Stimulated activated CD8-positive, alpha-beta memory T cell treated with anti-CD3 and anti-CD28 coated beads, Interleukin-12 subunit alpha, Interleukin-12 subunit beta, amount 100 ng/mL, for 1 hour (primary cell): ENCODE measurements around the gene KCTD11.
"Not testable (repeated sequence)": the region's sequence is repeated elsewhere in the genome, so short reads cannot be mapped to it uniquely, and the experiment has no call there.

ENCODE experiments used
- DNase-seq: peaks from one replicate; pipeline ENCODE4 v3.0.0-alpha.2; 2020; ENCODE audit warnings: low read depth

The KCTD11 gene

DNA sequence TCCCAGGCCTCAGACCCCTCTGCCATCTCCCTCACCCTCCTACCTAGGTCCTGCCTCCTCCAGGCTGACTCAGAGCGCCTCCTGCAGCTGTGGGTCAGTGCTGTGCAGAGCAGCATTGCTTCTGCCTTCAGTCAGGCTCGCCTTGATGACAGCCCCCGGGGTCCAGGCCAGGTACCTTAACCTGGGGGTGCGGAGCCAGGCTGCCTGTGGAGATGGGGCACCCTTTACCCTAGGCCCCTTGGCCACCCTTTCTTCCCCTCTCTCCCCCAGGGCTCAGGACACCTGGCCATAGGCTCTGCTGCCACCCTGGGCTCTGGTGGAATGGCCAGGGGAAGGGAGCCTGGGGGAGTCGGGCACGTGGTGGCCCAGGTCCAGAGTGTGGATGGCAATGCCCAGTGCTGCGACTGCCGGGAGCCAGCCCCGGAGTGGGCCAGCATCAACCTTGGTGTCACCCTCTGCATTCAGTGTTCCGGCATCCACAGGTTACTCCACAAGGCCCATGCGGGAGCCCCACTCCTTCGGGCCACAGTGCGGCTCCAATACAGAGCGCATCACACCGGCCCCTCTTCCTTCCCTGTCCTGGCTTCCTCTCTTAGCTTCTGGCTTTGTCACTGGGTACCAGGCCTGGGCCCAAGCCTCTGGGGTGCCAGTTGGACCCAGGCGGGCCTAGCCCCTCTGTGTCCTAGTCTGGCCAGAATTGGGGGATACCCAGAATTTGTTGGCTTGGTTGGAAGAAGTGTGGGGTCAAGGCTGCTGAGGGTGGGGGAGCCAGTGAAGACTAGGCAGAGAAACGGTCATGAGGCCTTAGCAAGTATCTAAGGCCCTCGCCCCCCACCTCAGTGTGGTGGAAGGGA is 5.0 kb upstream of the KCTD11 start:
- DNase-seq, result no peak

DNA sequence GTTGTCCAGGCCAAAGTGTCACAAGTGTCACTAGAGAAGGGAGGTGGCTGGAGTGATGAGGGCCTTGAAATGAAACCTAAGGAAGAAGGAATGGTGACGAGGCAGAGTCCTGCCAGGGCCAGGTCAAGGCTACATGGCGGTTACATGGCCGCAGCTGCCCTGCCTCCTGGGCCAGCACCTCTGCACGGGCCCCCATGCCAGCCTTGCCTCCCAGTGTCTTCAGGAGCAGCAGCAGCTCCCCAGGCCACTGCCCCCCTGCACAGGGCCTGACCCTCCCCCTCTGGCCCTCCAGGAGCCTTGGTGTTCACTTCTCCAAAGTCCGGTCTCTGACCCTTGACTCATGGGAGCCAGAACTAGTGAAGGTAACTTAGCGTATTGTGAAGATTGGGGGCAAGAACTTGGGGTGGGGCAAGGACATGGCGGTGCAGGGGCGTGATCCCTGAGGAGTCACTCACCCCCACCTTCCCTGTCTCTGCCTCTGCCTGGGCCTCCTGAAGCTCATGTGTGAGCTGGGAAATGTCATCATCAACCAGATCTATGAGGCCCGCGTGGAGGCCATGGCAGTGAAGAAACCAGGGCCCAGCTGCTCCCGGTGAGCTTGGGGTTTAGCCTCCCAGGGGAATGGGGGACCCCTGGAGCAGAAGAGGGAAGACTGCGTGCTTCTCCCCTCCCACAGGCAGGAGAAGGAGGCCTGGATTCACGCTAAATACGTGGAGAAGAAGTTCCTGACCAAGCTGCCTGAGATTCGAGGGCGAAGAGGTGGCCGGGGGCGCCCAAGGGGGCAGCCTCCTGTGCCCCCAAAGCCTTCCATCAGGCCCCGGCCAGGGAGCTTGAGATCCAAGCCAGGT is 4.1 kb upstream of the KCTD11 start:
- no peak for DNase-seq

DNA sequence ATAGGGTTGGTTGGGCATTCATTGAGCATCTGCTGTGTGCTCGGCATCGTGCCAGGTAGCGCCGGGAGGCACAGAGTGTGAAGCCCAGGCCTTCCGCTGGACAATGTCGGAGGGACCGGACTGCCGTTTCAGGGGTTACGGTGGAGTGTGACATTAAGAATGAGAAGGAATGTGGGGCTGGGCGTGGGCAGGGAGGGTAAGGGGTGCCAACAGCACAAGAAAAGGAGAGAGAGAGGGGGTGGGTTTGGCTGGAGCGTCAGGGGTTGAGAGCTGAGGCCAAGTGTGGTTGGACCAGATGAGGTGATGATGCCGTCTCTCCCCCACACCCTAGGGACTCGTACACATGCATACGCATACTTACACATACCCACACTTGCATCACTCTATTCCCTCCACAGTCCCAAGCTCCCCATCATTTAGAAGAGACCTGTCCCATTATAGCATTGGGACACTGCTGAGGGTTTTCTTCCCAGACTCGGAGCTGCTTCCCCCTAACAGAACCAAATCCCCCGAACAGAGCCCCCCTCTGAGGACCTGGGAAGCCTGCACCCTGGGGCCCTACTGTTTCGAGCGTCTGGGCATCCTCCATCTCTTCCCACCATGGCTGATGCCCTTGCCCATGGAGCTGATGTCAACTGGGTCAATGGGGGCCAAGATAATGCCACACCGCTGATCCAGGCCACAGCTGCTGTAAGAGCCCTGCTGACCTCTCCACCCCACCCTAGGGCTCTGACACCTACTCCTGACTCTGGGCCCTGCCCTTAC is 3.3 kb upstream of the KCTD11 start:
- DNase-seq, result no peak

- no peak for DNase-seq
These were observed 534 bp downstream of the KCTD11 start for GRCh38 chr17:7352503-7352889.

GRCh38 chr17:7352910-7353635 is 1.1 kb downstream of the KCTD11 start:
- DNase-seq, result no peak

DNA sequence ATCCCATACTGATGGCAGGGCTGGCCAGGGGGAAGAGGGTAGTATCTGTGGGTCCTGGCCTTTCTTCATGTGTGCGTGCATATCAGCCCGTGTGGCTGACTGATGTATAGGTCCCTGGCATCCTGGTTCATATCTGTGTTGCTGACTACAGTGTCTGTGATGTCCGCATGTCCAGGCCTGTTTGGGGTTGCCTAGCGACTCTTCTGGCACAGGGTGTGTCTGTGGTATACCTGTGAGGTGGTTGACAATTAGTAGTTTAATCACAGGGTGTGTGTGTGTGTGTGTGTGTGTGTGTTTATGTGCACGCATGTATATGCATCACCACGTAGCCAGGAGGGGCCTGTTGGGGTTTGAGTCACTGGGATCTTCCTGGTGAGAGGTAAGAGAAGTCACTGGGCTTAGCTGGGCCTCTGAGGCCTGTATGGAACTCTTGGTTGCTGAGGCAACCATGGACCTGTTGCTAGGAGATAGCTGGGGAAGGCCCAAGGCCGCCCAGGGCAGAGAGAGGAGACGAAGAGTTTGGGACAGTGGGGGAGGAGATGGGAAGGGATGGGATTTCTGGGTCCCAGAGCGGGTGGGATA is 2.4 kb downstream of the KCTD11 start:
- DNase-seq, result no peak

DNA sequence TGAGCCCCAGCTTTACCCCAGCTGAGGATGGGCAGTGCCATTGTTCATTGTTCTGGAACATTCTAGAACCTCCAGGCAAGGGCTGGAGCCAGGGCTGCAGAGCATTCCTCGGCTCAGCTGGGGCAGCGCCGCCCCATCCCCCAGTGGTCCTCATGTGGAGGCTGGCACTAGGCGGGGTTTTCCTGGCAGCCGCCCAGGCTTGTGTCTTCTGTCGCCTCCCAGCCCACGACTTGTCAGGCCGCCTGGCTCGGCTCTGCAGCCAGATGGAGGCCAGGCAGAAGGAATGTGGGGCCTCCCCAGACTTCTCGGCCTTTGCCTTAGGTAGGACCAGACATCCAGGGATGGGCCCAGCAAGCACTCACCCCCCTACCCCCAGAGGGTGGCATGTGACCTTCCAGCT is 3.1 kb downstream of the KCTD11 start, which contains the start of gene TMEM95:
Gene TMEM95, plus strand, starts transcription at position 104 of the 400 bp plus-strand sequence. Its CDS starts 49 bp downstream, at position 153.
- DNase-seq, result no peak

GRCh38 chr17:7355573-7355972 is 3.6 kb downstream of the KCTD11 start:
- no peak for DNase-seq

DNA sequence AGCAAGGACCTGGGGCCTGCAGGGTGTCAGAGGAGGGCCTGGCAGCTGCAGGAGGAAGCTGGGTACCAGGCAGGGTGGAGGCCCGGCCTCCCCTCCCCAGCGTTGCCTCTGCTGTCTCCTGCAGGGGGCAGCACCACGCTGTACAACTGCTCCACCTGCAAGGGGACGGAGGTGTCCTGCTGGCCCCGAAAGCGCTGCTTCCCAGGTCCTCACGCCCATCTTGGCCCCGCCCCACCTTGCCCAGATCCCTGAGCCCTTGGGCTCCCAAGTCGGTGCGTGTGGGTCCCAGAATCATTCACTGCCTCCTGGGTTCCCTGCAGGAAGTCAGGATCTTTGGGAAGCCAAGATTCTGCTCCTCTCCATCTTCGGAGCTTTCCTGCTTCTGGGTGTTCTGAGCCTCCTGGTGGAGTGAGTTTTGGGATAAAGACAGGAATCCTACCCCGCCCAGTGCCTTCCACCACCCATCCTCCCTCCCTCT is 4.1 kb downstream of the KCTD11 start:
- peak; percentile 74 for DNase-seq

DNA sequence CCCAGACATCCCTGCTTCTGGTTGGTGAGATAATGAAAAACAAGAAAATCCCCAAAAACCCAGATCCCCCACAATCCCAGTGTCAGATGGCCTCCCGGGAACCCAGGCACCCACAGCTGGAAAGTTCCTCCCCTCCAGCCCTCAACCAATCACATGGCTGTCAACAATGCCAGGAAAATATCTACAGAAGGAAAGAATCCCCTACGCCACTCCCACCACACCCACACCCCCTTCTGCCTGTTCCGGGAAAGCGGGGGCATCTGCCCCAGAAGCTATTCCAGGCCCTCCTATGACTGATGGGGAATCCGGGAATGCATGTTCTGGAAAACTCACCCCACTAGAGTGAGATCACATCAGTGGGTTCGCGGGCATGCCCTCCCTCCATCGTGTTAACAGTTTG is 4.8 kb downstream of the KCTD11 start:
- no peak for DNase-seq

GRCh38 chr17:7357381-7357780 is 5.4 kb downstream of the KCTD11 start:
- DNase-seq, result no peak

DNA sequence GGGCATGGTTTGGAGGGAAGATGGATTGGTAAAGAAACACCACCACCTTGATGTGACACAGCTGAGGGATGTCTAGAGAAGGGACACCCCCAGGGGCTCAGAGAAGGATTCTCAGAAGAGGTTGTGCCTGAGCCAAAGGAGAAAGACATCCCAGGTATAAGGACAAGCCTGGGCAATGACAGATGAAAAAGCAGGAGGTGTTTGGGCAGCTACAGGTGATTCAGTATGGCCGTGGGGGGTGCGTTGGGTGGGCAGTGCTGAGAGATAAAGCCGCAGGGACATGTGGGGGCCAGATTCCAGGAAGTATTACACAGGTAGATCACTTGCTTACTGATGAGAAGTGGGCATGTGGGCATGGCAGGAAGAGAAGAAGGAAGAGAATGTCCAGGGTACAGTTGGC is 9.9 kb downstream of the KCTD11 start:
- no peak for DNase-seq

DNA sequence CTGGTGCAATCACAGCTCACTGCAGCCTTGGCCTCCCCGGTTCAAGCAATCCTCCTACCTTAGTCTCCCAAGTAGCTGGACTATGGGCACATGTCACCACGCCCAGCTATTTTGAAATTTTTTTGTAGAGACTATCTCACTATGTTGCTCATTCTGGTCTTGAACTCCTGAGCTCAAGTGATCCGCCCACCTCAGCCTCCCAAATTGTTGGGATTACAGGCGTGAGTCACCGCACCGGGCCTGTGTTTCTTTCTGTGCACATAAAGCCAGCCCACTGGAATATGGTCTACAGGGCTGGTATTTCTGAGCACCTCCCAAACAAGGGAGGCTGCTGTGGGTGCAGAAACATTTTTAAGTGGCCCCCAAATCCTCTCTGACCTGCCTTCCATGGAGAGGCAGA is 11.3 kb downstream of the KCTD11 start:
- DNase-seq, result no peak

- DNase-seq, result not testable (repeated sequence)
These were observed 14.0 kb downstream of the KCTD11 start for GRCh38 chr17:7365963-7366362.

DNA sequence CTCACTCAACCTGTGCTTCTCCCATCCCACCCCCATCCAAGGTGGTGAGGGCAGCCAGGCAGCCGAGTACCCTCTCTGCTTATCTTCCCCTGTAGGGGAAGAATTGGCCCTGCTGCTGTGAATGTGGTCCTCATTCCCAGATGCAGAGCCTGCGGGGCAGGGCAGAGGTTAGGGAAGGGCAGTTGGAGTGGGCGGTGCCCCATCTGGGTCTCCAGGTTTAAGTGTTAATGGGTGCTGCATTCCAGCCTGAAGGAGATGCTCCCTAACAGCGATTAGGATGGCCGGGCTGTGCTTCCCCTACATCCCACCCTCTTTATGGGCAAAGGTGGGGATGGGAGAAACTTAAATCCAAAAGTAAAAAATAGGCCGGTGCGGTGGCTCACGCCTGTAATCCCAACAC is 15.1 kb downstream of the KCTD11 start:
- DNase-seq, result no peak

DNA sequence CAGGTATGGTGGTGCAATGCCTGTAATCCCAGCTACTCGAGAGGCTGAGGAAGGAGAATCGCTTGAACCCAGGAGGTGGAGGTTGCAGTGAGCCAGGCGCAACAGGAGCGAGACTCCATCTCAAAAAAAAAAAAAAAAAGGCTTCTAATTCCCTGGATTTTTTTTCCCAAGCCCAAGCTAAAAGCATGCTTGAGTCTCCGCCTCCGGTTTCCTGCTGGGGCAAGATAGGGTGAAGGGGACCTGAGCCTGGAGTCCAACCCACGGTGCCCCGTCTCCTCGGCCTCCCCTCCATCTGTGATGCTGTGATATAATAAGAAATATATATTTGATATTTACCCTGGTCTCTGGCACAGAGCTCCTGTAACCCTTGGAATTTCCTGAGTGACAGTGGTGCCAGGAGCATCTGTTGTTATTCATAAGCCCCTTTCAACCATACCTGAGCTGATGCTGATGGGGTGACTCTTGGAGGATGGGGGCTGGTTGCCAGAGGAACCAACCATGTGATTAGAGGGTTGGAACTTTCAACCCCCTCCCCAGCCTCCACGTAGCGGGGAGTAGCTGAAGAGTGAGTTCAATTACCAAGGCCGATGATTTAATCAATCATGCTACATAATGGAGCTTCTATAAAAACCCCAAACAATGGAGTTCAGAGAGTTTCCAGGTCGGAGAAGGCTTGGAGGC is 16.1 kb downstream of the KCTD11 start:
- no peak for DNase-seq

DNA sequence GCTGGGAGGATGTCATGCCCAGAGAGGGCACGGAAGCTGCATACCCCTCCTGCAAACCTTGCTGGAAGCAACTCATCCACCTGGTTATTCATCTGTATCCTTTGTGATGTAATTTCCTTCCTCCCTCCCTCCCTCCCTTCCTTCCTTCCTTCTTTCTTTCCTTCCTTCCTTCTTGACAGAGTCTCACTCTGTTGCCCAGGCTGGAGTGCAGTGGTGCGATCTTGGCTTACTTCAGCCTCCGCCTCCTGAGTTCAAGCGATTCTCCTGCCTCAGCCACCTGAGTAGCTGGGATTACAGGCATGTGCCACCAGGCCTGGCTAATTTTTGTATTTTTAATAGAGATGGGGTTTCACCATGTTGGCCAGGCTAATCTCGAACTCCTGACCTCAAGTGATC is 16.6 kb downstream of the KCTD11 start:
- DNase-seq, result not testable (repeated sequence)

GRCh38 chr17:7369825-7370224 is 17.9 kb downstream of the KCTD11 start:
- no peak for DNase-seq

DNA sequence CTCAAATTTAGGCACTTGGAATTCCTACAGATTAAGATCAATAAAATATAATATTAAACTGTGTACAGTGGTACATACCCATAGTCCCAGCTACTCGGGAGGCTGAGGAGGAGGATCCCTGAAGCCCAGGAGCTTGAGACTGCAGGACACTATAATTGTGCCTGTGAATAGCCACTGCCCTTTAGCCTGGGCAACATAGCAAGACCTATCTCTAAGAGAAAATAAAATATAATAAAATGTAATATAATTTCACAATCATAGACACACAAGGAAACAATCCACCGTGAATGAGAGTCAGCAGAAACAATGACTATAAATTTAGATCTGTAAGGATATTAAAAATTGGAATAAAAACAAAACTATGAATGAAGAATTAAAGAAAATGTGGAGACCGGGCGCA is 18.9 kb downstream of the KCTD11 start:
- DNase-seq, result no peak

DNA sequence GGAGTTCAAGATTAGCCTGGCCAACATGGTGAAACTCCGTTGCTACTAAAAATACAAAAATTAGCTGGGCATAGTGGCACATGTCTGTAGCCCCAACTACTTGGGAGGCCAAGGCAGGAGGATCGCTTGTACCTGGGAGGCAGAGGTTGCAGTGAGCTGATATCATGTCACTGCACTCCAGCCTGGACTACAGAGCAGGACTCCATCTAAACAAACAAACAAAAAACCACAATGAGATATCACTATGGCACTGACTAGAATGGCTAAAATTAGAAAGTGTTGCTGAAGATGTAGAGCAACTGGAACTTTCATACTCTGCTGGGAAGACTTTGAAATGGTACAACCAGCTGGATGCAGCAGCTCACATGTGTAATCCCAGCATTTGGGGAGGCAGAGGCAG is 22.4 kb downstream of the KCTD11 start:
- DNase-seq, result no peak

- no peak for DNase-seq
These were observed 27.2 kb downstream of the KCTD11 start for GRCh38 chr17:7379134-7379533.
